Measurements from ENCODE around the gene NAV2.

The NAV2 gene

DNA sequence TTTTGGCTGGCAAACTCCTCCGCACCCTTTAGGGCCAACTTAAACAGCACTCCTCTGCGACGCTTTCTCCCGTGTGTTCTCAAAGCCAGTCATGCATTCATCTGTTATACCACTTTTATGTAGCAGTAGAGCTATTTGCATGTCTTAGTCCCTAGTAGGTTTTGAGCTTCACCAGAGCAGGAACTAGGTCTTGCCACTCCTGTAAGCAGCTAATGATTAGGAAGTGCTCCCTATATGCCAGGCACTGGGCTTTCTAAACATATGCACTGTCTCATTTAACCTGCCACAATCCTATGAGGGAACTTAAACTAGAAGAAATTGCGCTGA lies 266.8 kb downstream of the NAV2 start:
- Histone ChIP-seq H3K4me3 (no peak overlapping the region), H3K4me1 (peaks cover 9% of the 10 kb centered on the region), H3K27me3 (ENCODE audit: low read depth) (no peaks in the 10 kb centered on the region), H3K9me3 (no peaks in the 10 kb centered on the region), H3K36me3 (replicated peaks) (no peaks in the 10 kb centered on the region)
- no peak for DNase-seq (ENCODE audit: low spot score in 2 of 2)
- in situ Hi-C loops (cut with MboI; ENCODE audit: low sequenced_read_pairs) = no loop called here

DNA sequence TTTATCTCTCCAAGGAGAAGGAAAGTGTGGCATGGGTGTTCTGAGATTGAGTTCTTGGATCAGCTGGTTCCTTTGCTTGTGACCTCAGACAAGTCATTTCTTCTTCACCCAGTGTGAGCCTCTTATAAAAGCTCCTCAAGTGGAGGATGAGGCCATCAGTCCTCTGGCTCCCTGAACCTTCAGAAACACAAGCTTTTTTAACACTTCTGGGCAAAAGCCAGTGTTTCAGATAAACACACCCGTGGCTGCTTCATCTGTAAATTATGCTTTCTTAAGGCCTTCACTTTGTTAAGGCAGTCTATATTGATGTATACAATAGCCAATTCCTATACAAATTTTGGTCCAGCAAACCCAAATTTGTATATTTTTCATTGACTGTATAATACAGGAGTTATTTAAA lies 267.8 kb downstream of the NAV2 start:
- peaks cover 1% of the 10 kb centered on the region; the same call in 1 of the 2 replicates for H3K4me1 ChIP-seq
- in situ Hi-C loops (cut with MboI; ENCODE audit: low sequenced_read_pairs) = no loop called here
- DNase-seq (ENCODE audit: low spot score in 2 of 2) = no peak

DNA sequence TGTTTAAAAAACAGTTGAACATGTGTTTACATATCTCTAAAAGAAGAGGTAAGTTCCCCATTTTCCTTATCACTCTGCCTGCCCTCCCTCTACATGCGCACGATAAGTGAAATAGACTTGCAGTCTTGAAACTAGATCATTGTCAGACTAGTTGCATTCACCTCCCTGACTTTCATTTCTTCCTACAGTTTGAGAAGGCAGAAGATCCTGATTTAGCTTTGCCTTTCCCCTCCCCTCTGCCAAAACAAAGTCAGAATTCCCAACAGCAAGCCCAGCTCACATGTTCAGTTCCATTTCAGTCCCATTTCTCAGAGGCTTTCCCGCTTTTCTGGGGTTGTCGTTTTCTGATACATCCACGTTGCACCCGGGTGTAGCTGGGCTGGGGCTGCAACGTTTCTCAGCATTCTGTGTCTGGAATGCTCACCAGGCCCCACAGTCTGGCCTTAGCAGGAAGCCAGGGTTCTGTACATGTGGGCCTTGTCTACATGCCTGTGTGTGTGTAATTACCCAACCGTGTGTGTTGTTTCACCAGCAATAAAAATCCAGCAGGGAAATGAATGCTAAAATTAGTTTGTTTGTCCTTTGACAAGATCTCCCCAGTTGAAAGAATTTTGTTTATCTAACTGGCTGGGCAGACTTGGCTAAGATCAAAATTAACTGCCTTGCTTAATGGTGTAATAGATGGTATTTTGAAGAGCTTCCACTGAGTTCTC lies 268.5 kb downstream of the NAV2 start:
- DNase-seq (ENCODE audit: low spot score in 2 of 2) = no peak
- H3K36me3 ChIP-seq (replicated peaks) = no peaks in the 10 kb centered on the region
- no peaks in the 10 kb centered on the region for H3K27me3 ChIP-seq (ENCODE audit: low read depth)
- no peaks in the 10 kb centered on the region for H3K9me3 ChIP-seq
- H3K4me3 ChIP-seq = no peak overlapping the region
- in situ Hi-C loops (cut with MboI; ENCODE audit: low sequenced_read_pairs) = no loop called here
- H3K4me1 ChIP-seq = no peaks in the 10 kb centered on the region

More for the DNA sequence above, 267.8 kb downstream of the NAV2 start:
- Histone ChIP-seq H3K9me3 (no peaks in the 10 kb centered on the region), H3K4me3 (no peak overlapping the region), H3K36me3 (replicated peaks) (no peaks in the 10 kb centered on the region), H3K27me3 (ENCODE audit: low read depth) (no peaks in the 10 kb centered on the region)

DNA sequence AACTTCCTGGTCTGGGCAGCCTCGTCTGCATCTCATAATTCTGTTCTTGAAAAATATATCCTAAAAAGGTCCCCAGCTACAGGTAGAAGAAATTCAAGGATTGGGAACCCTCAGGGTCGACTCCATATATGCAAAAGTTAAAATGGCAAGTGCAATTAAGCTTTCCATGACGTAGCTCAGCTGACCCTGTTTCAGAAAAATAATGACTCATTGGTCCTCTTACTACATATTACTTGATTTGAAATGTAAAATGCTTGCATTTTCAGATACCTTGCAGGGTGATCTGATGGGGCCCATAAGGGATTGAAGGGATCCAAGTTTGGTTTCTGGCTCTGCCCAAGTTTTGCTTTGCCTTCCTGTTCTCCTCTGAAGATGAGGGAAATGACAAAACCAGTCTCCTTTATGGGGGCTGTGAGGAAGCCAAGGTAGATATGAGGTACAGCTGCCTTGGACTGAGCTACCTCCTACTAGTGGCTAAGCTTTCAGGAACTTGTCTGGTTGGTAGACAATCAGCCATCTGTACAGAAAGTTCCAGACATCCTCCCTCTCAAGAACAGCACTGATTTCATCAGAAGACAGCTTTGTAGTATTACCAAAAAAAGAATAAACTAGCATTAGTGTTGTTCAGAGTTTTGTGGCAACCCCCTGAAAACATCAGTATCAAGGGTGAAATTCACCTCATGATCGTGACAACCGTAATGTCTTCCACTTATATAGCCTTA lies 270.3 kb downstream of the NAV2 start:
- no peaks in the 10 kb centered on the region for H3K4me1 ChIP-seq
- no peaks in the 10 kb centered on the region for H3K9me3 ChIP-seq
- no peaks in the 10 kb centered on the region for H3K36me3 ChIP-seq (replicated peaks)
- no peak for DNase-seq (ENCODE audit: low spot score in 2 of 2)
- no peak overlapping the region for H3K4me3 ChIP-seq
- no peaks in the 10 kb centered on the region for H3K27me3 ChIP-seq (ENCODE audit: low read depth)
- in situ Hi-C loops (cut with MboI; ENCODE audit: low sequenced_read_pairs) = no loop called here

DNA sequence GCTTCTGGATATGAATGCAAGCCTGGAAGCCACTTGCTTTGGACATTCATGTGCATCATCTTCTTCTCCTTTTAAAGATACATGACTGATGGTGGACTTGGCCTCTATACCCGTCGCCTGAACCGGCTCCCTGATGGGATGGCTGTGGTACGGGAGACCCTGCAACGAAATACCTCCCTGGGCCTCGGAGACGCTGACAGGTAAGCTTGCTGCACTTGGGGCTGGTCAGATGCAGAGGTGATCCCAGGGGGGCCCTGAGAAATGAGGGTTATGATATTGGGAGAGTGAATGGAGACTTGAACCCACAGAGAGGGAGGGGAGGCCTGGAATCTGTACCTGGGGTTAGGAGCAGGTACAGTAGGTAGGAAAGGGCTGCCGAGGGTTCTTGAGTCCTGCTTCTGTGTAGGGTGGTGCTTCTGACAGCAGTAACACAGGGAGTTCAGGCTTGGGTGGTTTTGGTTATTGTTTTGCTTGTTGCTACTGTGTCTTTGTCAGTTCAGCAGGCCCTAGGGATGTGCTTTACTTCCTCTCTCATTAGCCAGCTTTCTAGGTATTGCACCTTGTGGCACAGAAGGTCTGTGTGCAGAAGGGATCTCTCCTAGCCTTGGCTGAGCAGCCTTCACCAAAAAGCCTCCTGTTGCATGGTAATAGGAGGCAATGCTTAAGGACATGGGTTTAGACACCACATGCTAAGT lies 271.6 kb downstream of the NAV2 start:
- in situ Hi-C loops (cut with MboI; ENCODE audit: low sequenced_read_pairs) = no loop called here
- Histone ChIP-seq H3K4me3 (no peak overlapping the region), H3K4me1 (no peaks in the 10 kb centered on the region), H3K36me3 (replicated peaks) (no peaks in the 10 kb centered on the region), H3K9me3 (no peaks in the 10 kb centered on the region), H3K27me3 (ENCODE audit: low read depth) (no peaks in the 10 kb centered on the region)
- DNase-seq (ENCODE audit: low spot score in 2 of 2) = no peak

DNA sequence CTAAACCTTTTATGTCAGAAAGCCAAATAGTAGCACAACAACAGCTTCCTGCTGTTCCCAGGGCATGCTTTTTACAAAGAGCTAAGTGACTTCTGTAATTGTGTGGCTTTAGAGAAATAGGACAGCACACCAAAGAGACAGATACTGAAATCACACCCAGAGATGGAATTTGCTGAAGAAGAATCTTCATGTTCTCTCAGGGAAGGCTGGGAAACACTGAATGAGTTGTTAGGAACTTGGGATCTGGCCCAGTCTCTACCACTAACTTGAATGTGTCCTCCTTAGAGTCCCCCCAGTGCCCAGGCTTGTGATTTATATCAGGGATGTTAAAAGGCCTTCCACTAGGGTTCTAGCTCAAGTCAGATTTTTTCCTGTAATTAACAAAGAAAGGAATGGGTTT lies 272.5 kb downstream of the NAV2 start:
- DNase-seq (ENCODE audit: low spot score in 2 of 2) = no peak
- Histone ChIP-seq H3K4me1 (no peaks in the 10 kb centered on the region), H3K27me3 (ENCODE audit: low read depth) (no peaks in the 10 kb centered on the region), H3K36me3 (replicated peaks) (no peaks in the 10 kb centered on the region), H3K9me3 (no peaks in the 10 kb centered on the region), H3K4me3 (no peak overlapping the region)
- in situ Hi-C loops (cut with MboI; ENCODE audit: low sequenced_read_pairs) = no loop called here

DNA sequence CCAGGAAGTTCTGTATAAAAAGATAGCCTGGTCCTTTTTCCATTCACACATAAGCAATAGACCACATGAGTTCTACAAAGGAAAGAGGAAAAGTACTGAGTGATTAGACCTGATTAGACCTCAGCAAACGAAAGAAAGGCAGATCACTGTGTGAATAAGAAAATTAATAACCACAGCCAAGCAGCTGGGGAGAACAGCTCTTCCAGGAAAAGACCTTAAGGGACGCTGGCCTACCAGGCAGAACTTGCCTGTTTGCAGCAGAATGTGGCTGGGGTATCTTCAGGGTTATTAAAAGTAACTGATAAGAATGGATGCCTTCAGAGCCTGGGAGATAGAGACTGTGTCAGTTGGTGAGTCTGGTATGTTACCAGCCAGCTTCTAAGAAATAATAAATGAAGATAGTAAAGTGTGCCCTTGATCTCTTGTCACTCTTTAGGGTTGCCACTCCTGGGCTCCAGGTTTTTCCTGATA lies 274.7 kb downstream of the NAV2 start:
- no peaks in the 10 kb centered on the region for H3K36me3 ChIP-seq (replicated peaks)
- in situ Hi-C loops (cut with MboI; ENCODE audit: low sequenced_read_pairs) = no loop called here
- H3K27me3 ChIP-seq (ENCODE audit: low read depth) = no peaks in the 10 kb centered on the region; the same call in 1 of the 2 replicates
- H3K4me3 ChIP-seq = no peak overlapping the region
- no peaks in the 10 kb centered on the region for H3K9me3 ChIP-seq
- no peaks in the 10 kb centered on the region for H3K4me1 ChIP-seq
- DNase-seq (ENCODE audit: low spot score in 2 of 2) = no peak

DNA sequence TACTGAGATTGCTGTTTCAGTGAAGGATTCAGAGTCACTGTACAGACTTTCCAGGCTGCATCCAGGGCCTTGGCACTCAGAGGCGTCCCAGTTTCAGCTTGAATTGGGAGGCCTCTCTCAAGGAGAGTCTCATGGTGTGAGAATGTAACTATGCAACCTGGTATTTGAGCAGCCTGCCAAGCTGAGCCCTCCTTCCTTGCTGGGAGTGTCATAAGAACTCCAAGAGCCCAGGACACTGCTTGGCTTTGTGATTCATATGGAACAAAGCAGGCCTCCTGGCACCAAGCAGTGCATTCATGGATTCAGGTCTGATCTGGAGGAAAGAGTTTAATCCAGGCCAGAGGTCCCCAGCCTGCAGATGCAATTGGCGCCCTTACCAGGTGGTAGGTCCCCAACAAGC lies 276.0 kb downstream of the NAV2 start:
- Histone ChIP-seq H3K36me3 (replicated peaks) (no peaks in the 10 kb centered on the region), H3K9me3 (no peaks in the 10 kb centered on the region), H3K4me3 (no peak overlapping the region), H3K27me3 (ENCODE audit: low read depth) (no peaks in the 10 kb centered on the region; the same call in 1 of the 2 replicates), H3K4me1 (no peaks in the 10 kb centered on the region)
- in situ Hi-C loops (cut with MboI; ENCODE audit: low sequenced_read_pairs) = no loop called here
- no peak for DNase-seq (ENCODE audit: low spot score in 2 of 2)

DNA sequence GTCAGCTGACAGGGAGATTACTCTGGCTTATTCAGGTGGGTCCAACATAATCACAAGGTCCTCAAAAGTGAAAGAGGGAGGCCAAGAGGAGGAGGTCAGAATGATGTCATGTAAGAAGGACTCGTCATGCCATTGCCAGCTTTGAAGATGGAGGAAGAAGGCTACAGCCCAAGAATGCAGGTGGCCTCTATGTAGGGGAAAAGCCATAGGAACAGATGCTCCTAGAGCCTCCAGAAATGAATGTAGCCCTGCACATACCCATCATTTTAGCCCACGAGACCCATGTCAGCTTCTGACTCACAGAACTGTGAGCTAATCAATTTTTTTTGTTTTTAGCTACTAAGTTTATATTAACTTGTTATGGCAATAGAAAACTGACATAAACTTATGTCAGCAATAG lies 276.6 kb downstream of the NAV2 start:
- no peaks in the 10 kb centered on the region for H3K36me3 ChIP-seq (replicated peaks)
- in situ Hi-C loops (cut with MboI; ENCODE audit: low sequenced_read_pairs) = no loop called here
- no peak for DNase-seq (ENCODE audit: low spot score in 2 of 2)
- no peak overlapping the region for H3K4me3 ChIP-seq
- no peaks in the 10 kb centered on the region for H3K4me1 ChIP-seq
- H3K27me3 ChIP-seq (ENCODE audit: low read depth) = no peaks in the 10 kb centered on the region; the same call in 1 of the 2 replicates
- no peaks in the 10 kb centered on the region for H3K9me3 ChIP-seq

DNA sequence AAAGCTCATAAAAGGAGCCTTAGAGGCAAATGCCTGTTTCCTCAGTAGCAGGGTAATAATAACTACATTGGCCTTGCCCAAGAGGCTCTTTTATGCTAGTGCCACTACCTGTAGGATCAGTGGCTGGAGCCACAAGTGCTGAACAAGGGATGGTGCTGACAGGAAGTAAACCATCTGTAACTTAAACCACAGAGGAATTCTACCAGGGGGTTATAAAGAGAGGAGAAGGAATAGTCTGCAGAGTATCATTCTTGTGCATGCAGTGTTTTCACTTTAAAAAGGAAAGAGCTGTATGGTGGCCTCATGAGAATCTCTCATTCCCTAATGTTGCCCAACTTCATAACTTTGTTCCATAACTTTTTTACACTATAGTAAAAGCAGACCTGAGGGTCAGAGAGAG lies 279.5 kb downstream of the NAV2 start:
- no peaks in the 10 kb centered on the region for H3K4me1 ChIP-seq
- in situ Hi-C loops (cut with MboI; ENCODE audit: low sequenced_read_pairs) = no loop called here
- no peaks in the 10 kb centered on the region for H3K36me3 ChIP-seq (replicated peaks)
- no peaks in the 10 kb centered on the region for H3K9me3 ChIP-seq
- DNase-seq (ENCODE audit: low spot score in 2 of 2) = no peak
- no peaks in the 10 kb centered on the region; the same call in 1 of the 2 replicates for H3K27me3 ChIP-seq (ENCODE audit: low read depth)
- H3K4me3 ChIP-seq = no peak overlapping the region

DNA sequence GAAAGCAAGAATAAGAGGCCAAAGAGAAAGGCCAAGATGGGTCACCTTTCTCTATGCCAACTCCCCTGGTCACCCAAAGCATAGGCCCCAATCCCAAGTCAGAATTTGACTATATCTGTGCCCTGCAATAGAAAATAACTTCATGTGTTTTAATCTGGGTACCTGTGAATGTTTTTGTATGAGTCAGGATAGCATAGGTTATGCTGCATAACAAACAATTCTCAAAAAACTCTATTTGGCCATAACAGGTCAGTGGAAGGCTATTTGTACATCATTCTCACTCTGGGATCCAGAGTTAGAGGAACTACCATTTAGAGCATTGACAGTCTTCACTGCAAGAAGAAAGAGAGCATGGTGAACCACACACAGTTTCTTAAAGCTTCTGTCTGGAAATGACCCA lies 280.4 kb downstream of the NAV2 start:
- H3K4me1 ChIP-seq = no peaks in the 10 kb centered on the region
- no peak for DNase-seq (ENCODE audit: low spot score in 2 of 2)
- in situ Hi-C loops (cut with MboI; ENCODE audit: low sequenced_read_pairs) = no loop called here
- H3K36me3 ChIP-seq (replicated peaks) = no peaks in the 10 kb centered on the region
- no peak overlapping the region for H3K4me3 ChIP-seq
- H3K27me3 ChIP-seq (ENCODE audit: low read depth) = no peaks in the 10 kb centered on the region; the same call in 1 of the 2 replicates
- H3K9me3 ChIP-seq = no peaks in the 10 kb centered on the region

DNA sequence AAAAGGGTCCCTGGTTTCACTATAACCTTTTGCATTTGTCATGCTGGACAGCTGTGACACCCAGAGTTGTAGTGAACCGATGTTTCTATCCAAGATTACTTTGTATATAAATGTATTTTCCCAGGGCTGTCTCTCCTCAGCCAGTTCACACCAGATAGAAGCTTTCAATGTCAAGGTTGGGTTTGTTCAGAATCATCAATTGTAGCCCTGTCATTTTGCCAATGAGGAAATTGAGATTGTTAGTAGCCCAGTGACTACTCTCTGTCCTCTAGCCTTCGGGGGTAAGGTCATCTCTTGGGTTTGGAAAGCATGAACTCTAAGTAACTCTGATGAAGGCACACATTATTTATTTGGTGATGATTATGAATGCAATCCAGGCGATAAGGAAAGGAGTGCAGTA lies 282.0 kb downstream of the NAV2 start:
- Histone ChIP-seq H3K9me3 (no peaks in the 10 kb centered on the region), H3K4me1 (peaks cover 1% of the 10 kb centered on the region), H3K4me3 (no peak overlapping the region), H3K36me3 (replicated peaks) (no peaks in the 10 kb centered on the region), H3K27me3 (ENCODE audit: low read depth) (no peaks in the 10 kb centered on the region; the same call in 1 of the 2 replicates)
- in situ Hi-C loops (cut with MboI; ENCODE audit: low sequenced_read_pairs) = no loop called here
- DNase-seq (ENCODE audit: low spot score in 2 of 2) = no peak

DNA sequence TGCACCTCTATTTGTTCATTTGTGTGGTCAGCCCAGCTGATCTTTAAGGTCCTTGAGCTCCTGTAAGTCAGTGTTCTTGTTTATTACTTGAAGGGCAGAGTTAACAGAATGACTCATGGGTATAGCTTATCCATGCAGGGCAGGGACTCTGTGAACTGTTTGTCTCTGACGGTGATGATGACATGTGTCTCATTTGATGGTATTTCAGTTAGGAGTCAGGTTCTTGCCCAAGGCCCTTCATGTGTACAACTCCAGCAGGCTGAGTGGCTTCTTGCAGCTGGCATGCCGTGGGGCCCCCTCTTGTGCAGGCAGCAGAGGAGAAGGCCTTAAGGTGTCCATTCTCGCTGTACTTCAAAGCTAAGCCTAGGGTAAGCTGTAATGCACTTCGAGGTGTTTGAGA lies 282.5 kb downstream of the NAV2 start:
- in situ Hi-C loops (cut with MboI; ENCODE audit: low sequenced_read_pairs) = no loop called here
- H3K9me3 ChIP-seq = no peaks in the 10 kb centered on the region
- H3K4me1 ChIP-seq = peaks cover 6% of the 10 kb centered on the region
- no peak for DNase-seq (ENCODE audit: low spot score in 2 of 2)
- H3K36me3 ChIP-seq (replicated peaks) = no peaks in the 10 kb centered on the region
- no peak overlapping the region for H3K4me3 ChIP-seq
- H3K27me3 ChIP-seq (ENCODE audit: low read depth) = no peaks in the 10 kb centered on the region; the same call in 1 of the 2 replicates

DNA sequence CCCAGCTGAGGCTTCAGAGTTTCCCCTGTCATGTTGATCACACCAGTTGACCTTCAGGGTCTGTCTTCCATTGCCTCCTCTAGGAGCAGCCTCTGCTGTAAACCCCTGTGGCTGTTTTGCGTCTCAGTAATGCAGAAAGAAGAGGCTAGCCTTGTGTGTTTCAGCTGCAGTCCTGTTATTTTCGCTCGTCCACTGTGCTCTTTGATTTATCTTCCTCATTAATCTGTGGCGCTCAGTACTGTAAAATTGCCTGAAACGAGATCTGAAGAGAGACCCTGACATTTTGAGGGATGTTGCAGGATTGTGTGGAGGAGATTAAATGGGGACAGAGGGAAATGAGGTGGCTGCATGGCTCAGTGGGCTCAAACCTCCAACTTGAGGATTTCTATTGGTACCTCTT lies 283.9 kb downstream of the NAV2 start:
- DNase-seq (ENCODE audit: low spot score in 2 of 2) = no peak
- no peaks in the 10 kb centered on the region for H3K36me3 ChIP-seq (replicated peaks)

More for the DNA sequence above, 283.9 kb downstream of the NAV2 start:
- peaks cover 17% of the 10 kb centered on the region for H3K4me1 ChIP-seq
- H3K9me3 ChIP-seq = no peaks in the 10 kb centered on the region
- no peak overlapping the region for H3K4me3 ChIP-seq
- H3K27me3 ChIP-seq (ENCODE audit: low read depth) = no peaks in the 10 kb centered on the region
- in situ Hi-C loops (cut with MboI; ENCODE audit: low sequenced_read_pairs) = no loop called here
